ENCODE measurements around the gene PDE6B. TPM values are rescaled to one million over a fixed set of nuclear protein-coding genes. Genes with fewer than 3 reads are reported as not detected.
A peak's percentile ranks its signal among the peaks of the same experiment; 100 is the strongest.

Gene PDE6B
- total RNA-seq, 1 donor from 2014 or later = 4.2 TPM

DNA sequence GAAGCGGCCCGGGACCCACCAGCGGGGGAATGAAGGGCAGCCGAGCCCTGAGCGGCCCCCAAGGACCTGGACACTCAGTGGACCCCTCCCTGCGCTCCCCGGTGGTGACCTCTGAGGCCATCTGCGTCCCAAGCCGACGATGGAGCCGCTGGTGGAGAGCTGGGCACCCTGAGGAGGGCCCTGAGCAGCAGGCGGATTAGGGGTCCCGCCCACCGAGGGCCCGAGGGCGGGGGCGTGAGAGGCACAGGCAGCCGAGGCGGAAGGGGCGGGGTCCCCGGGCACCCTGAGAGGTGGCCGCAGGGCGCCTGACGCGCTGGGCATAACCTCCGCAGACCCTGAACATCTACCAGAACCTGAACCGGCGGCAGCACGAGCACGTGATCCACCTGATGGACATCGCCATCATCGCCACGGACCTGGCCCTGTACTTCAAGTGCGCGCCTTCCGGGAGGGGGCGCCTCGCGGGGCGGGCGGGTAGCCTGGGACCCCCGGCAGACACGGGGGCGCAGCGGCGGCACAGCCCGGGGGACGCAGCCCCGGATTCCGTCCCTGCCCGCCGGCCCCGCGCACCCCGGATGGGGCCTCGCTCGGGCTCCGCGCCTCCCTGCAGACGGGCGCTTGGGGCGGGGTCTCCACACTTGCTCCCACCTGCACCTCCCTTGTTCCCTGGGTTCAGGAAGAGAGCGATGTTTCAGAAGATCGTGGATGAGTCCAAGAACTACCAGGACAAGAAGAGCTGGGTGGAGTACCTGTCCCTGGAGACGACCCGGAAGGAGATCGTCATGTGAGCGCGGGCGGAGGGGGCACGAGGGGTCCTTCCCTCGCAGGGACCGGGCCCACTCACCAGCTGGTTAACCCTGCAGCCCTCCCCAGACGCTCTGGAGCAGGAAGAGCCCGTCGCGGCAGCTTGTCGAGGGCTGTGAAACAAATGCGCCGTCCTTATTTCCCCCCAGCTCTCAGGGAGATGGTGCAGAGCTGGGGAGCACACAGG, 38.4 kb downstream of the PDE6B start:
- Histone ChIP-seq H3K27me3 (no peaks in the 10 kb centered on the region), H3K4me3 (peak overlapping the region; percentile 61 to 71), H3K9me3 (no peaks in the 10 kb centered on the region), H3K27ac (peak overlapping the region; percentile 27), H3K36me3 (no peaks in the 10 kb centered on the region), H3K4me1 (peaks cover 17% of the 10 kb centered on the region)
- no peak for DNase-seq (ENCODE audit: extremely low spot score in 2 of 2)
- TF ChIP-seq, protein P1, sequence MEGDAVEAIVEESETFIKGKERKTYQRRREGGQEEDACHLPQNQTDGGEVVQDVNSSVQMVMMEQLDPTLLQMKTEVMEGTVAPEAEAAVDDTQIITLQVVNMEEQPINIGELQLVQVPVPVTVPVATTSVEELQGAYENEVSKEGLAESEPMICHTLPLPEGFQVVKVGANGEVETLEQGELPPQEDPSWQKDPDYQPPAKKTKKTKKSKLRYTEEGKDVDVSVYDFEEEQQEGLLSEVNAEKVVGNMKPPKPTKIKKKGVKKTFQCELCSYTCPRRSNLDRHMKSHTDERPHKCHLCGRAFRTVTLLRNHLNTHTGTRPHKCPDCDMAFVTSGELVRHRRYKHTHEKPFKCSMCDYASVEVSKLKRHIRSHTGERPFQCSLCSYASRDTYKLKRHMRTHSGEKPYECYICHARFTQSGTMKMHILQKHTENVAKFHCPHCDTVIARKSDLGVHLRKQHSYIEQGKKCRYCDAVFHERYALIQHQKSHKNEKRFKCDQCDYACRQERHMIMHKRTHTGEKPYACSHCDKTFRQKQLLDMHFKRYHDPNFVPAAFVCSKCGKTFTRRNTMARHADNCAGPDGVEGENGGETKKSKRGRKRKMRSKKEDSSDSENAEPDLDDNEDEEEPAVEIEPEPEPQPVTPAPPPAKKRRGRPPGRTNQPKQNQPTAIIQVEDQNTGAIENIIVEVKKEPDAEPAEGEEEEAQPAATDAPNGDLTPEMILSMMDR (IDR thresholded peaks at IDR 0.05) = no peak
- TF ChIP-seq POLR2A (IDR thresholded peaks at IDR 0.05) = no peak
- no peak for TF ChIP-seq POLR2AphosphoS5 (IDR thresholded peaks at IDR 0.05; ENCODE audit: insufficient read depth in 1 of 2, low read depth in 1 of 2)
- intact Hi-C loops (cut with DNase I) = no loop called here

DNA sequence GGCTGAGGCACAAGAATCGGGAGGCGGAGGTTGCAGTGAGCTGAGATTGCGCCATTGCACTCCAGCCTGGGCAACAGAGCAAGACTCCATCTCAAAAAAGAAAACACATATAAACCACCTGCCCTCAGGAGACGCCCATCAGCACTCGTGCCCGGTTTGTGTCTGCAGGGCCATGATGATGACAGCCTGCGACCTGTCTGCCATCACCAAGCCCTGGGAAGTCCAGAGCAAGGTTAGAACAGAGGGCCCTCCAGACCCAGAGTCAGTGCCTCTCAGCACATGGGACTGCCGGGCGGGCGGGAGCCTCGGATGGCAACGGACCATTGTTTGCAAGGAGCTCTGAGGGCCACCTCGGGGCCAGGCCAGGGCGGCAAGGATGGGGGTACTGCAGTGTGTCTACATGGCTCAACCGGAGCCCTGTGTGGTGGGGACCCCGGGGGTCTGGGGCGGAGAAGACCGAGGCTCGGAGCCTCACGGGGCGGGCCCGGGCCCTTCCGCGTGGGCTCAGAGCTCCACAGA, 39.4 kb downstream of the PDE6B start:
- Histone ChIP-seq H3K36me3 (no peaks in the 10 kb centered on the region), H3K4me3 (peak overlapping the region in 1 of 2 donors; percentile 71), H3K27ac (no peak overlapping the region), H3K4me1 (peaks cover 17% of the 10 kb centered on the region), H3K27me3 (no peaks in the 10 kb centered on the region), H3K9me3 (no peaks in the 10 kb centered on the region)
- no peak for DNase-seq (ENCODE audit: extremely low spot score in 2 of 2)
- intact Hi-C loops (cut with DNase I) = no loop called here
- no peak for TF ChIP-seq POLR2A (IDR thresholded peaks at IDR 0.05)
- TF ChIP-seq, protein P1 (IDR thresholded peaks at IDR 0.05) = no peak
- no peak for TF ChIP-seq POLR2AphosphoS5 (IDR thresholded peaks at IDR 0.05; ENCODE audit: insufficient read depth in 1 of 2, low read depth in 1 of 2)

DNA sequence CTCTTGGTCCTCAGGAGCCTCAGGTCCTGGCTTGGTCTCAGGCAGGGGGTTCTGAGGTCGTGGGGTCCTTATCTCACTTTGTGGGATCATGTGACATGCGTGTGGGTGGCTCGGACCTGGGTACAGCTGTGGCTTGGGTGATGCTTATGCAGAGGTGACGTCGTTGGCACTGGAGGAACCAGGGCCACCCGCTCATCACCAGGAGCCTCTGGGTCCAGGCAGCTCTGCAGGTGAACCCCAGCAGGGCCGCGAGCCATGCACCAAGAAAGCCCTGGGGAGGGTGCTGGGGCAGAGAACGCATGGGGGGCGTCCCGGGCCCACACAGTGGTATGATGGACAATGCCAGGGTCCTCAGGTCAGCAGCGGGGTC, 40.0 kb downstream of the PDE6B start:
- H3K9me3 ChIP-seq = no peaks in the 10 kb centered on the region
- H3K4me1 ChIP-seq = peaks cover 17% of the 10 kb centered on the region
- H3K36me3 ChIP-seq = no peaks in the 10 kb centered on the region
- no peak overlapping the region for H3K27ac ChIP-seq
- no peak for TF ChIP-seq POLR2A (IDR thresholded peaks at IDR 0.05)
- TF ChIP-seq, protein P1 (IDR thresholded peaks at IDR 0.05) = no peak
- no peaks in the 10 kb centered on the region for H3K27me3 ChIP-seq
- intact Hi-C loops (cut with DNase I) = no loop called here
- H3K4me3 ChIP-seq = no peak overlapping the region
- DNase-seq (ENCODE audit: extremely low spot score in 2 of 2) = no peak

DNA sequence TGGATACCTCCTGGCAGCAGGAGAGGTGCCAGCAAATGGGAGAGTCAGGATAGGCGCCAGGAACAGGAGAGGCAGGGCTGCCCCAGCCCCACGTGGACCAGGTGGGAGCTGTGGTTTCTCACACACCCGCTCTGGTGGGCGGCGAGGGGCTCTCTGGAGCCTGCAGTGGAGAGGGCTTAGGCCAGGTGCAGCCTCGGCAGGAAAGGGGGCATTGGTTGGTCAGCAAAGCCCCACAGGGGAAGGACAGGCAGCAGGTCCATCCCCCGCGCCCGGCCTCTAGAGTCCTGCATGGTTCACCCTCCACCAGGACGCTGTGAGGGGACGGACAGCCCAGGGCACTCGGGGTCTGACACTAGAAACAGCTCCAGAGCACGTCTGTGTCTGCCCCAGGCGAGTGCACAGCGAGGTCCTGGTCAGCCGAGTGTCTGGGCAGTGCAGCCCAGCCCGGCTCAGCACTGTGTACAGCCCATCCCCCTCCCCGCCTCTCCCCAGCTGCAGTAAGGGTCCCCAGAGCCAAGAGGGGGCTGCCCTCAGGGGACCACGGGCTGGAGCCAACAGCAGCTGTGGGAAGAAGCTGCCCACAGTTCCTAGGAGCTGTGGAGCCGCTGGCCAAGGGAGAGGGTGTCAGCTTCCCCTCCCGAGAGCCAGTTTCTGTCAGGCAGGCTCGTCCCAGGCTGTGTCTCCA, 40.5 kb downstream of the PDE6B start:
- H3K4me3 ChIP-seq = no peak overlapping the region
- no peaks in the 10 kb centered on the region for H3K9me3 ChIP-seq
- DNase-seq (ENCODE audit: extremely low spot score in 2 of 2) = no peak
- no peaks in the 10 kb centered on the region for H3K27me3 ChIP-seq
- peaks cover 0 to 2% of the 10 kb centered on the region in 2 donors for H3K36me3 ChIP-seq
- H3K27ac ChIP-seq = no peak overlapping the region
- intact Hi-C loops (cut with DNase I) = no loop called here
- no peak for TF ChIP-seq POLR2AphosphoS5 (IDR thresholded peaks at IDR 0.05; ENCODE audit: insufficient read depth in 1 of 2, low read depth in 1 of 2)
- H3K4me1 ChIP-seq = peaks cover 17% of the 10 kb centered on the region

DNA sequence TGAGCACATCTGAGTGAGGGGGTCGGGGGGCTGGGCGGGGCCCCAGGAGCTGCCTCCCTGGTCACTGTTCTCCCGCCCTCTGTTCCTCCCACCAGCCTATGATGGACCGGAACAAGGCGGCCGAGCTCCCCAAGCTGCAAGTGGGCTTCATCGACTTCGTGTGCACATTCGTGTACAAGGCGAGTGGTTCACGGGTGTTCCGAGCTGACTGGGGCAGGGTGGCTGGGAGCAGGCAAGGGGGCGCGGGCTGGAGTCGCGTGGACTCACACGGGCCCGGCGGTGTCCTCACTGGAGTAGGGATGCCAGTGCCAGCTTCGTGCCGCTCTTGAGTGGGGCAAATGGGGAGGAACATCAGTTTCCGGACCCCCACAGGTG, 41.0 kb downstream of the PDE6B start:
- Histone ChIP-seq H3K36me3 (peaks cover 0 to 7% of the 10 kb centered on the region in 2 donors), H3K27ac (no peak overlapping the region), H3K4me1 (peaks cover 17% of the 10 kb centered on the region), H3K4me3 (no peak overlapping the region), H3K27me3 (no peaks in the 10 kb centered on the region), H3K9me3 (no peaks in the 10 kb centered on the region)
- DNase-seq (ENCODE audit: extremely low spot score in 2 of 2) = no peak
- intact Hi-C loops (cut with DNase I) = no loop called here
- TF ChIP-seq POLR2A (IDR thresholded peaks at IDR 0.05) (no peak), POLR2AphosphoS5 (IDR thresholded peaks at IDR 0.05; ENCODE audit: insufficient read depth in 1 of 2, low read depth in 1 of 2) (no peak)
- TF ChIP-seq, protein P1 (IDR thresholded peaks at IDR 0.05) = no peak
